Measurements from ENCODE around the gene CTNNA1.

The CTNNA1 gene

DNA sequence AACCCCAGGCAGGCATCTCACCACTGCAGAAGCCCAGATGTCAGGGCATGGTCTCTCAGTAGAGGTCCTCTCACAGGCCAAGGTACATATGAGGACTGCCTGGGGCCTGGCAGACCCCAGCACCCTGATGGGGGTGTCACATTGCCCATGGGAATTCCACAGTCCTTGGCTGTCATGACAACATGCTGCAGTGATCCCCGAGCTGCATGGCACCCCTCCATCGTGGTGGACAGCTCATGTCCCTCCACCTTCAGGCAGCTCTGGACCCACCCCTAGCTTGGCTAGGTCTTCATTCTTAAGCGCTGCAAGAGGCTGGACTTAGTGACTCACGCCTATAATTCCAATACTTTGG lies 196.0 kb downstream of the CTNNA1 start:
- Histone ChIP-seq H3K27ac (no peak overlapping the region), H3K4me3 (no peak overlapping the region)
- no peak for DNase-seq (ENCODE audit: low spot score)
- TF ChIP-seq, protein P1, sequence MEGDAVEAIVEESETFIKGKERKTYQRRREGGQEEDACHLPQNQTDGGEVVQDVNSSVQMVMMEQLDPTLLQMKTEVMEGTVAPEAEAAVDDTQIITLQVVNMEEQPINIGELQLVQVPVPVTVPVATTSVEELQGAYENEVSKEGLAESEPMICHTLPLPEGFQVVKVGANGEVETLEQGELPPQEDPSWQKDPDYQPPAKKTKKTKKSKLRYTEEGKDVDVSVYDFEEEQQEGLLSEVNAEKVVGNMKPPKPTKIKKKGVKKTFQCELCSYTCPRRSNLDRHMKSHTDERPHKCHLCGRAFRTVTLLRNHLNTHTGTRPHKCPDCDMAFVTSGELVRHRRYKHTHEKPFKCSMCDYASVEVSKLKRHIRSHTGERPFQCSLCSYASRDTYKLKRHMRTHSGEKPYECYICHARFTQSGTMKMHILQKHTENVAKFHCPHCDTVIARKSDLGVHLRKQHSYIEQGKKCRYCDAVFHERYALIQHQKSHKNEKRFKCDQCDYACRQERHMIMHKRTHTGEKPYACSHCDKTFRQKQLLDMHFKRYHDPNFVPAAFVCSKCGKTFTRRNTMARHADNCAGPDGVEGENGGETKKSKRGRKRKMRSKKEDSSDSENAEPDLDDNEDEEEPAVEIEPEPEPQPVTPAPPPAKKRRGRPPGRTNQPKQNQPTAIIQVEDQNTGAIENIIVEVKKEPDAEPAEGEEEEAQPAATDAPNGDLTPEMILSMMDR (IDR thresholded peaks at IDR 0.05) = no peak

DNA sequence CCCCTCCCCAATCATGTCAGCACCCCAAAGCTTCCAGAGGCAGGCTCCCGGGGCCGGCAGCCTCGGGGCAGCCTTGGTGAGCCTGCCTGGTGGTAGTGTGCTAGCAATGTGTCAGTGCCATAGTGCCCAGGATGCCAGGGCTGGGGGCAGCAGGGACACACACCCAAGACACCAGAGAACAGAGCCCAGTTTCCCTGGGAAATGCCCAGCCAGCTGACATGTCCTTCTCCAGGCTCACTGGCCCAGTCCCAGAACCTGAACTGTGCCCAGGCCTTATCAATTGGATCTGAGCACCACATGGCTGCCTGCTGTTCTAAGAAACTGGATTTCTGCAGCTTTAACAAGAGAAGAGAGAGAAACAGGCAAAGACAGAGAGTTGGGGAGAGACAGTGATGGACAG lies 196.8 kb downstream of the CTNNA1 start:
- Histone ChIP-seq H3K4me3 (no peak overlapping the region), H3K27ac (peak overlapping the region in 1 of 2 donors; percentile 80)
- DNase-seq (ENCODE audit: low spot score) = no peak
- TF ChIP-seq, protein P1 (IDR thresholded peaks at IDR 0.05) = no peak

DNA sequence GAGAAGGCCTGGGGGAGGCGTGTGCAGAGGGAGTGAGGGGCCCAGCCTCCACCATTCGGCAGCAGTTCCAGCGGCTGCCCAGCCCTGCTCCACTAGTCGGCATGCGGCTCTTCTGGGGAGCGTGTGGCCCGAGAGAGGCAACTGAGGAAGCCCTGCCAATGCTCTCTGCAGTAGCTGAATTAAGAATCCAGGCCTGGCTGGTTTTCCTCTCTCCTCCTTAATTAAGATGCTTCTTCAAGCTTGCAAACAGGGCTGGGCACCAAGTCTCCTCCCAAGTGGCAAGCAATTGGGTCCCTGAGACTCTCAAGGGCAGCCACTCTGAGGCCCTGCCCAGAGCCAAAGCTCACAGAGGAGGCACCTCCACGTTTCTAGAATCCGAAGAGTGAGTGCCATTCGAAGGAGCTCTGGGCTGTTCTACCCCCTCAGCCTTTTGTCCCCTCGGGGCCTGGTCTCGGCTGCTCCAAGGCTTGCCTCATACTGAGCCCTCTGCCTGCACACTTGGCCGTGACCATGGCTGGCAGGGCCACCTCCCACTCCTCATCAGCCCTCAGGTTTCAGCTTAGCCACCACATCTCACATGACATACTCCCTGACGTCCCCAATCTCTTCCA lies 197.3 kb downstream of the CTNNA1 start:
- no peak for DNase-seq (ENCODE audit: low spot score)
- no peak overlapping the region for H3K4me3 ChIP-seq
- TF ChIP-seq, protein P1 (IDR thresholded peaks at IDR 0.05) = no peak

DNA sequence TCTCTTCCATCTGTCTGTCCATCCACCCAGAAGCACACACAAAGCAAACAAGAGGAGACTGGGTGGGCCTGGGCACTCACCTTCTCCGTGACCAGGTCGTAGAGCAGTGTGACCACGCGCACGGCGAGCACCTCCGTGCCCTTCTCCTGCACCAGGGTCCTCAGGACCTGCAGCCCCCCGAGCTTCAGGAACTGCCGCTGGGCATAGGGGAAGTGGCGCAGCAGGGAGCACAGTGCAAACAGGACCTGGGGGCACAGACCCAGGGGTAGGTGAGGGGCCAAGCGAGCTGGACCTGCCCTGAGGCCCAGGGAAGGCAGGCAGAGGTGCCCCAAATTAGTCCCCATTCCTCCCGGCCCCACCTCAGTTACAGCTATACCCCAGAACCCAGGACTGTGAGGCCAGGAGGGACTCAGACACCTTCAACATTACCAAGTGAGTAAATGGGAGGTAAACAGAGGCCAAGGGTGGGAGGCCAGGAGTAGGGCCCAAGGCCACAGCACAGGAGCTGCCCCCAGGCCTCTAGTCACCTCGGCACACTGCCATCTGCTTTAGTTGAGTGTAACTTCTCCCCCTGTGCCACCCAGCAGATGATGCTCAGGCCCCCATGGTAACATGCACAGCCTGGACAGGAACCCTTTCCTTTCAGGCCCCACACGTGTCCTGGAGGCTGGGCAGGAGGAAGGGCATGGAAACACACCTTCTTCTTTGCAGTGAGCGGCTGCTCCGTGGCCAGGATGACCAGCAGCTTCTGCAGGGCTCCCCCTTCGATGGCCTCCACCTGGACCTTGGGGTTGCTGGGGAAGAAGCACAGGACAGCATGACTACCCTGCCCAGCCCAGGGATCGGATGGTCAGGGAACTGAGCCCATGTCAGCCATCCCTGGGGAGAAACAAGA lies 198.1 kb downstream of the CTNNA1 start:
- DNase-seq (ENCODE audit: low spot score) = no peak
- H3K4me3 ChIP-seq = no peak overlapping the region
- H3K27ac ChIP-seq = peak overlapping the region in 1 of 2 donors; percentile 80
- TF ChIP-seq, protein P1 (IDR thresholded peaks at IDR 0.05) = no peak

More for the DNA sequence above, 197.3 kb downstream of the CTNNA1 start:
- peak overlapping the region in 1 of 2 donors; percentile 80 for H3K27ac ChIP-seq

DNA sequence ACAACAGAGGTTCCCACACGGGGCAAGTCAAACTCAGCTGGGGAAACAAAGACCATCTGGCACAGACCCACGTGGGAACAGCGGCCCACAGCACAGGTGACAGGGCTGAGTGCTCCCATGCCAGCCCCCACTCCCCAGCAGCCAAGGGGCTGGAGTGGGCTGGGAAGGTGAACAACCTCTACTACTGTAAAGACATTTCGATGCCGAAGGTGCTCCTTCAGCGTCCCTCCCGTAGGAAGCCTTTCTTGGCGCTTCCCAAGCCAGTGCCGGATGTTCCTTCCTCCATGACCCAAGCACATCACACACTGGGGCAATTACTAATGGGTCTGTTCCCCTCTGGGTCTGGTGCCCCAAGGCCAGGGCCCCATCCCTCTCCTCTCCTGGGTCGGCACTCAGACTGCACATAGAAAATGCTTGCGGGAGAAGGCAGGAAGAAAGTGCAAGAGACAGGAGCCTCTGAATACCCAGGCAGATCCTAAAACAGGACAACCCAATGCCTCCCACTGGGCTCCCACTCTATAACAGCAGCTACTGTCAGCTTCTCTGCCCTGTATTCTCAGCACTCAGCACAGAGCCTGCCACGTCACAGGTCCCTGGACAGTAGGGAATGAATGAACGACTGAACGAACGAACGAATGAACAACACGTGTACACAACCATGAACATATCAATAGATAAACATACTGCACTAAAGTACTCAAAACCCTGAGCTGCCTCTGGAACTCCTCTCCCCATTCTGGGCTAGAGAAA lies 198.9 kb downstream of the CTNNA1 start:
- TF ChIP-seq, protein P1 (IDR thresholded peaks at IDR 0.05) = no peak
- peak overlapping the region; percentile 62 to 80 for H3K27ac ChIP-seq
- no peak for DNase-seq (ENCODE audit: low spot score)

DNA sequence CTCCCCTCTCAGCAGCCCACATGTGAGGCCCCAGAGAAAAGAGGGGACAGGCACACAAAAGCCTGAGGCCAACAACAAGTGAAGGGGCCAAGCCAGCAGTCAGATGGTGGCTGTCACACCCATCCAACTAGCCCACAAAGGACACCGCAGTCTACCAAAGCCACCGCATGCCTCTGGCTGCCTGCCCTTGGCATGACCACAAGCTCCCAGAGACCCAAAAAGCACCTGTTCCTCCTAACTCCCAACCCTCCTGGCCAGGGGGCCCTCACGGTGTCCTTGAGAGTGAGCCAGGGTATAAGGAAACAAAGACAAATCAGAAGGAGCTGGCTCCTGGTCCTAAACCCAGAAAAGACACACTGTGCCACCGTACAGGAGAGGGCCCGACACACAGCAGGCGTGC lies 199.7 kb downstream of the CTNNA1 start:
- no peak overlapping the region for H3K4me3 ChIP-seq
- TF ChIP-seq, protein P1 (IDR thresholded peaks at IDR 0.05) = no peak

More for the DNA sequence above, 198.9 kb downstream of the CTNNA1 start:
- no peak overlapping the region for H3K4me3 ChIP-seq

More for the DNA sequence above, 199.7 kb downstream of the CTNNA1 start:
- no peak for DNase-seq (ENCODE audit: low spot score)
- peak overlapping the region; percentile 62 to 80 for H3K27ac ChIP-seq
